GM23248 (cell line): ENCODE measurements around the gene PSMB11. TPM values are rescaled to one million over a fixed set of nuclear protein-coding genes. Genes with fewer than 3 reads are reported as not detected.

Source experiments
- DNase-seq: peaks from one replicate; pipeline ENCODE4 v3.0.0-alpha.2; 2015
- H2AFZ ChIP-seq: fragments of 200-600 bp; sonication (generic); 2 replicates; pipeline ENCODE4 v1.6.1; 2016; ENCODE audit warnings: antibody characterized with exemption
- H3F3A ChIP-seq: fragments of 200-600 bp; sonication (generic); 2 replicates; pipeline ENCODE4 v1.6.1; 2016; ENCODE audit warnings: mild to moderate bottlenecking, antibody characterized with exemption, mixed run types; ENCODE audit not compliant: insufficient read depth
- H3K27ac ChIP-seq: fragments of 200-600 bp; sonication (generic); 2 replicates; pipeline ENCODE4 v1.5.1; 2016; ENCODE audit warnings: mild to moderate bottlenecking
- H3K27me3 ChIP-seq: fragments of 200-600 bp; sonication (generic); replicated peaks from 2 replicates; pipeline ENCODE4 v1.6.1; 2016; ENCODE audit warnings: mild to moderate bottlenecking; ENCODE audit not compliant: insufficient read depth
- H3K36me3 ChIP-seq: fragments of 200-600 bp; sonication (generic); 2 replicates; pipeline ENCODE4 v1.6.1; 2016; ENCODE audit warnings: low read depth, mild to moderate bottlenecking
- H3K4me1 ChIP-seq: fragments of 200-600 bp; sonication (generic); 2 replicates; pipeline ENCODE4 v1.6.1; 2016; ENCODE audit warnings: mild to moderate bottlenecking; ENCODE audit not compliant: insufficient read depth
- H3K4me2 ChIP-seq: fragments of 200-600 bp; sonication (generic); one replicate; pipeline ENCODE4 v1.6.1; 2016; ENCODE audit warnings: mild to moderate bottlenecking; ENCODE audit not compliant: unreplicated experiment
- H3K4me3 ChIP-seq: fragments of 200-600 bp; sonication (generic); 2 replicates; pipeline ENCODE4 v1.5.1; 2016; ENCODE audit warnings: mild to moderate bottlenecking
- H3K79me2 ChIP-seq: fragments of 200-600 bp; sonication (generic); 2 replicates; pipeline ENCODE4 v1.6.1; 2016; ENCODE audit warnings: mild to moderate bottlenecking; ENCODE audit not compliant: insufficient read depth
- H3K9ac ChIP-seq: fragments of 200-600 bp; sonication (generic); 2 replicates; pipeline ENCODE4 v1.6.1; 2016; ENCODE audit warnings: mild to moderate bottlenecking
- H3K9me2 ChIP-seq: fragments of 200-600 bp; sonication (generic); 2 replicates; pipeline ENCODE4 v1.6.1; 2016; ENCODE audit warnings: mixed run types, mild to moderate bottlenecking, moderate library complexity; ENCODE audit not compliant: insufficient read depth
- H3K9me3 ChIP-seq: fragments of 200-600 bp; sonication (generic); one replicate; pipeline ENCODE4 v1.6.1; 2017; ENCODE audit warnings: low read depth
- H4K20me1 ChIP-seq: fragments of 200-600 bp; sonication (generic); 2 replicates; pipeline ENCODE4 v1.6.0; 2016; ENCODE audit not compliant: insufficient read depth
- EZH2 ChIP-seq: fragments of 200-600 bp; sonication (generic); IDR thresholded peaks from 2 replicates; pipeline ENCODE4 v1.6.1; 2018; ENCODE audit warnings: antibody characterized with exemption, mild to moderate bottlenecking; ENCODE audit not compliant: insufficient read depth, poor library complexity, severe bottlenecking
- EZH2phosphoT487 ChIP-seq: fragments of 200-600 bp; sonication (generic); IDR thresholded peaks from 2 replicates; pipeline ENCODE4 v1.6.1; 2018; ENCODE audit warnings: antibody characterized with exemption, moderate library complexity, mild to moderate bottlenecking, low read depth; ENCODE audit not compliant: insufficient read depth
- WGBS, 2 experiments: methylation state at CpG; one replicate each; pipeline ENCODE4 v1.1.6; 2015 to 2017; ENCODE audit warnings: low lambda C conversion rate in 2 of 2, low coverage in 1 of 2; ENCODE audit errors: missing lambda C conversion rate in 2 of 2; 5-methylcytosine and 5-hydroxymethylcytosine counted together
- in situ Hi-C: fragments of 300-500 bp; cut with MboI; formaldehyde crosslinking; loops from 2 replicates; pipeline ENCODE4 v1.15.0; 2020
- polyA plus RNA-seq: library from polyadenylated mRNA; unstranded; fragments of >200 nt; fragmentation: Nextera tagmentation; extraction: Ambion mirVana; gene quantifications from 2 replicates; pipeline ENCODE4 v1.2.1, GENCODE V29; 2016
- total RNA-seq: library from RNA; depleted of rRNA; stranded (reverse); fragments of >200 nt; shearing (Covaris generic); gene quantifications from 2 replicates; pipeline ENCODE4 v1.2.3, GENCODE V29; 2014

The PSMB11 gene
- total and polyA plus RNA-seq, 2 experiments from 2014 or later: not detected

GRCh38 chr14:23045419-23046357, 3.7 kb downstream of the PSMB11 start:
- TF ChIP-seq EZH2 (no peak), EZH2phosphoT487 (no peak)
- Histone ChIP-seq H4K20me1 (no peaks in the 10 kb centered on the region), H3K9ac (no peak overlapping the region), H3K9me2 (no peaks in the 10 kb centered on the region), H3K9me3 (no peaks in the 10 kb centered on the region), H3K27me3 (no peaks in the 10 kb centered on the region), H2AFZ (no peak overlapping the region), H3K36me3 (no peaks in the 10 kb centered on the region), H3K4me2 (no peak overlapping the region), H3K4me3 (no peak overlapping the region), H3K79me2 (no peaks in the 10 kb centered on the region), H3K27ac (no peak overlapping the region), H3K4me1 (no peaks in the 10 kb centered on the region), H3F3A (no peaks in the 10 kb centered on the region)
- DNase-seq: no peak
- WGBS, 2 experiments: 86 to 87% methylated on average over 13 of the region's 13 CpGs
- in situ Hi-C loops: no loop called here

GRCh38 chr14:23047034-23047634, 5.1 kb downstream of the PSMB11 start:
- no peaks in the 10 kb centered on the region for H4K20me1 ChIP-seq
- H3K27me3 ChIP-seq: no peaks in the 10 kb centered on the region
- no peak for DNase-seq
- in situ Hi-C loops: no loop called here
- no peaks in the 10 kb centered on the region for H3K9me3 ChIP-seq
- no peak overlapping the region for H3K27ac ChIP-seq
- H3K4me2 ChIP-seq: no peak overlapping the region
- H3K36me3 ChIP-seq: no peaks in the 10 kb centered on the region
- no peaks in the 10 kb centered on the region for H3K4me1 ChIP-seq
- H3K4me3 ChIP-seq: no peak overlapping the region
- no peaks in the 10 kb centered on the region for H3K79me2 ChIP-seq
- H3K9me2 ChIP-seq: no peaks in the 10 kb centered on the region
- WGBS, 2 experiments: 90 to 92% methylated on average over 6 of the region's 6 CpGs
- no peak overlapping the region for H2AFZ ChIP-seq
- H3K9ac ChIP-seq: no peak overlapping the region
- no peaks in the 10 kb centered on the region; the same call in 1 of the 2 replicates for H3F3A ChIP-seq
- TF ChIP-seq EZH2: no peak
- TF ChIP-seq EZH2phosphoT487: no peak

GRCh38 chr14:23047751-23048693, 6.0 kb downstream of the PSMB11 start:
- Histone ChIP-seq H3K79me2 (no peaks in the 10 kb centered on the region), H4K20me1 (no peaks in the 10 kb centered on the region), H3F3A (no peaks in the 10 kb centered on the region; the same call in 1 of the 2 replicates), H3K9me3 (no peaks in the 10 kb centered on the region), H3K9me2 (no peaks in the 10 kb centered on the region), H2AFZ (no peak overlapping the region), H3K27me3 (no peaks in the 10 kb centered on the region), H3K4me3 (no peak overlapping the region), H3K9ac (no peak overlapping the region), H3K27ac (no peak overlapping the region), H3K36me3 (no peaks in the 10 kb centered on the region), H3K4me2 (no peak overlapping the region), H3K4me1 (no peaks in the 10 kb centered on the region)
- DNase-seq: no peak
- TF ChIP-seq EZH2phosphoT487 (no peak), EZH2 (no peak)
- WGBS, 2 experiments: 82 to 94% methylated on average over 23 to 77 of the region's 85 CpGs
- in situ Hi-C loops: no loop called here

- Histone ChIP-seq H2AFZ (no peak overlapping the region), H4K20me1 (no peaks in the 10 kb centered on the region), H3K4me3 (no peak overlapping the region), H3K9me2 (no peaks in the 10 kb centered on the region), H3K9me3 (no peaks in the 10 kb centered on the region), H3K27ac (no peak overlapping the region), H3K4me2 (no peak overlapping the region), H3K36me3 (no peaks in the 10 kb centered on the region), H3F3A (no peaks in the 10 kb centered on the region; the same call in 1 of the 2 replicates), H3K27me3 (no peaks in the 10 kb centered on the region), H3K4me1 (no peaks in the 10 kb centered on the region), H3K9ac (no peak overlapping the region), H3K79me2 (no peaks in the 10 kb centered on the region)
- 93 to 96% methylated on average over 9 of the region's 9 CpGs for WGBS, 2 experiments
- no peak for DNase-seq
- in situ Hi-C loops: no loop called here
- TF ChIP-seq EZH2phosphoT487 (no peak), EZH2 (no peak)
These were observed 7.0 kb downstream of the PSMB11 start for GRCh38 chr14:23049011-23049410.
